Stimulated activated CD4-positive, alpha-beta T cell treated with anti-CD3 and anti-CD28 coated beads, Interleukin-2, amount 100 ng/mL, for 24 hours (primary cell): ENCODE data around the gene IL17RA.

ENCODE experiments used
- DNase-seq, 2 donors: peaks; one replicate each; pipeline ENCODE4 v3.0.0-alpha.2; 2020

The IL17RA gene

GRCh38 chr22:17106785-17107546 is 22.2 kb downstream of the IL17RA start:
- DNase-seq = peak in 1 of 2 donors; percentile 17

GRCh38 chr22:17107547-17107810 is 22.7 kb downstream of the IL17RA start:
- no peak for DNase-seq

GRCh38 chr22:17108256-17109112 is 23.7 kb downstream of the IL17RA start:
- no peak for DNase-seq

GRCh38 chr22:17109113-17109865 is 24.5 kb downstream of the IL17RA start:
- DNase-seq = no peak

- no peak for DNase-seq
Observed at GRCh38 chr22:17109976-17110375, 25.2 kb downstream of the IL17RA start.

- DNase-seq = no peak
Observed at GRCh38 chr22:17110791-17111550, 26.2 kb downstream of the IL17RA start.

- DNase-seq = no peak
Observed at GRCh38 chr22:17112491-17113042, 27.8 kb downstream of the IL17RA start.

GRCh38 chr22:17113600-17113999 is 28.8 kb downstream of the IL17RA start:
- DNase-seq = no peak

- no peak for DNase-seq
Observed at GRCh38 chr22:17114173-17114897, 29.5 kb downstream of the IL17RA start.

GRCh38 chr22:17114898-17115235 is 30.1 kb downstream of the IL17RA start:
- no peak for DNase-seq

- DNase-seq = no peak
Observed at GRCh38 chr22:17115236-17115635, 30.4 kb downstream of the IL17RA start.

- DNase-seq = no peak
Observed at GRCh38 chr22:17115945-17116565, 31.3 kb downstream of the IL17RA start.

GRCh38 chr22:17116572-17117330 is 32.0 kb downstream of the IL17RA start:
- DNase-seq = no peak

GRCh38 chr22:17117400-17117799 is 32.6 kb downstream of the IL17RA start:
- no peak for DNase-seq

- DNase-seq = no peak
Observed at GRCh38 chr22:17117890-17118289, 33.1 kb downstream of the IL17RA start.

GRCh38 chr22:17118342-17118741 is 33.5 kb downstream of the IL17RA start:
- no peak for DNase-seq

- peak in 1 of 2 donors; percentile 43 for DNase-seq
Observed at GRCh38 chr22:17119481-17120202, 34.8 kb downstream of the IL17RA start.

GRCh38 chr22:17120281-17120680 is 35.5 kb downstream of the IL17RA start:
- peak; percentile 64 to 66 for DNase-seq

GRCh38 chr22:17120711-17121232 is 36.0 kb downstream of the IL17RA start:
- DNase-seq = peak in 1 of 2 donors; percentile 45
